ENCODE data around the gene INTS1. TPM values are rescaled to one million over a fixed set of nuclear protein-coding genes. Genes with fewer than 3 reads are reported as not detected.

INTS1 gene
- total RNA-seq, 1 donor from 2014 or later: 81.9 TPM

DNA sequence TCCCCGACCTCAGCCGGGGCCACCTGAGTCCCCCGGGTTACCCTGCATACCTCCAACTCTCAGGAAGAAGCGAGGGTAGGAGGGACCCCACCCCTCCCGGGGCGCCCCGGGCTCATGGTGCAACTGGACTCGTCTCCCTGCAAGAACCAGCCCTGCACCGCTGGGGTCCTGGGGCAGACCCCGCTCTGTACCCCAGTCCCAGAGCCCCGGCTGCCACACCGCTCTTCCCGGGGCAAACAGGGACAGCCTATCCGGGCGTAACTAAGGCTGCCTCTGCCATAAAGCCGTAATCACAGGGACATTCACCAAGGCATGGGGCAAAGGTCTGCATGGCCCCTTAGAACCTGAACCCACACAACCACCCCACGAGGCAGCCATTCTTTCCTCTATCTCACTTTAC lies 19.7 kb upstream of the INTS1 start:
- Histone ChIP-seq H3K27ac (ENCODE audit: low read depth, low read length) (no peak overlapping the region), H3K9ac (ENCODE audit: low read length) (no peak overlapping the region), H3K4me1 (ENCODE audit: insufficient read depth, low read length) (peaks cover 11% of the 10 kb centered on the region), H3K9me3 (ENCODE audit: insufficient read depth, low read depth, low read length) (peaks cover 2% of the 10 kb centered on the region), H2AFZ (ENCODE audit: low read depth, low read length) (no peak overlapping the region), H3K27me3 (ENCODE audit: insufficient read depth, low read length) (peaks cover 11% of the 10 kb centered on the region), H3K4me3 (ENCODE audit: insufficient read depth, low read depth, low read length) (no peak overlapping the region), H3K79me2 (ENCODE audit: insufficient read depth, low read length) (no peaks in the 10 kb centered on the region), H3K36me3 (ENCODE audit: insufficient read depth, low read length) (no peaks in the 10 kb centered on the region), H4K20me1 (ENCODE audit: insufficient read depth, low read length) (no peaks in the 10 kb centered on the region), H3K4me2 (ENCODE audit: low read length) (no peak overlapping the region)
- DNase-seq (ENCODE audit: low read depth) (no peak), FAIRE-seq (no peak)
- Mint-ChIP-seq H3K4me1 (ENCODE audit: low read depth, unreplicated experiment) (peaks cover 3% of the 10 kb centered on the region), H3K36me3 (ENCODE audit: low read depth, unreplicated experiment) (peaks cover 7% of the 10 kb centered on the region), H3K27ac (ENCODE audit: unreplicated experiment) (no peak overlapping the region), H3K27me3 (ENCODE audit: low read depth, unreplicated experiment) (peaks cover 14% of the 10 kb centered on the region), H3K4me3 (ENCODE audit: unreplicated experiment) (no peak overlapping the region), H3K9me3 (ENCODE audit: unreplicated experiment) (peaks cover 12% of the 10 kb centered on the region)
- TF ChIP-seq, protein P1, sequence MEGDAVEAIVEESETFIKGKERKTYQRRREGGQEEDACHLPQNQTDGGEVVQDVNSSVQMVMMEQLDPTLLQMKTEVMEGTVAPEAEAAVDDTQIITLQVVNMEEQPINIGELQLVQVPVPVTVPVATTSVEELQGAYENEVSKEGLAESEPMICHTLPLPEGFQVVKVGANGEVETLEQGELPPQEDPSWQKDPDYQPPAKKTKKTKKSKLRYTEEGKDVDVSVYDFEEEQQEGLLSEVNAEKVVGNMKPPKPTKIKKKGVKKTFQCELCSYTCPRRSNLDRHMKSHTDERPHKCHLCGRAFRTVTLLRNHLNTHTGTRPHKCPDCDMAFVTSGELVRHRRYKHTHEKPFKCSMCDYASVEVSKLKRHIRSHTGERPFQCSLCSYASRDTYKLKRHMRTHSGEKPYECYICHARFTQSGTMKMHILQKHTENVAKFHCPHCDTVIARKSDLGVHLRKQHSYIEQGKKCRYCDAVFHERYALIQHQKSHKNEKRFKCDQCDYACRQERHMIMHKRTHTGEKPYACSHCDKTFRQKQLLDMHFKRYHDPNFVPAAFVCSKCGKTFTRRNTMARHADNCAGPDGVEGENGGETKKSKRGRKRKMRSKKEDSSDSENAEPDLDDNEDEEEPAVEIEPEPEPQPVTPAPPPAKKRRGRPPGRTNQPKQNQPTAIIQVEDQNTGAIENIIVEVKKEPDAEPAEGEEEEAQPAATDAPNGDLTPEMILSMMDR (IDR thresholded peaks at IDR 0.05; ENCODE audit: insufficient read depth, low read depth, low read length): no peak
- TF ChIP-seq EZH2 (IDR thresholded peaks at IDR 0.05; ENCODE audit: insufficient read depth, low read length): no peak

DNA sequence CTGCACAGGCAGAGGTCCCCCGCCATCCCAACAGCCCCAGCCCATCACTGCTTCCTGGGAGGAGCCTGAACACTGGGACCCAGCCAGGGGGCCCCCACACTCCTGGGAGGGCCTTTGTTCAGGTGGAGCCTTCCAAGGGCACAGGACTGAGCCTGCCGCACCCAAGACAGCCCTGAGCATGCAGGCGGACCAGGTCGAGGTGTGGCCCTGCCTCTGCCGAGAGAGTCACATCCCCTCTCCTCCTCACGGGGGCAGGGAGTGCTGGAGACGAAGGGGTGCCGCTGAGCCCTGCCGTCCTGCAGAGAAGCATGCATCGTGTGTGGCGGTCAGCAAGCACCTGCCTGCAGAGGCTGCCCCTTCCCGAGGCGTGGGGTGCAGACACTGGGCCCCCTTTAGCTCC lies 19.0 kb upstream of the INTS1 start:
- no peaks in the 10 kb centered on the region for H4K20me1 ChIP-seq (ENCODE audit: insufficient read depth, low read length)
- no peak overlapping the region for H3K4me2 ChIP-seq (ENCODE audit: low read length)
- peaks cover 5% of the 10 kb centered on the region for H3K9me3 ChIP-seq (ENCODE audit: insufficient read depth, low read depth, low read length)
- Mint-ChIP-seq H3K4me3 (ENCODE audit: unreplicated experiment) (no peak overlapping the region), H3K27me3 (ENCODE audit: low read depth, unreplicated experiment) (peaks cover 14% of the 10 kb centered on the region), H3K36me3 (ENCODE audit: low read depth, unreplicated experiment) (peaks cover 7% of the 10 kb centered on the region), H3K9me3 (ENCODE audit: unreplicated experiment) (peaks cover 12% of the 10 kb centered on the region), H3K4me1 (ENCODE audit: low read depth, unreplicated experiment) (peaks cover 3% of the 10 kb centered on the region), H3K27ac (ENCODE audit: unreplicated experiment) (no peak overlapping the region)
- no peak overlapping the region for H3K9ac ChIP-seq (ENCODE audit: low read length)
- peaks cover 11% of the 10 kb centered on the region for H3K4me1 ChIP-seq (ENCODE audit: insufficient read depth, low read length)
- peaks cover 11% of the 10 kb centered on the region for H3K27me3 ChIP-seq (ENCODE audit: insufficient read depth, low read length)
- no peaks in the 10 kb centered on the region for H3K36me3 ChIP-seq (ENCODE audit: insufficient read depth, low read length)
- TF ChIP-seq, protein P1 (IDR thresholded peaks at IDR 0.05; ENCODE audit: insufficient read depth, low read depth, low read length): no peak
- no peak for TF ChIP-seq EZH2 (IDR thresholded peaks at IDR 0.05; ENCODE audit: insufficient read depth, low read length)
- no peak for DNase-seq (ENCODE audit: low read depth)
- no peaks in the 10 kb centered on the region for H3K79me2 ChIP-seq (ENCODE audit: insufficient read depth, low read length)
- no peak for FAIRE-seq
- no peak overlapping the region for H2AFZ ChIP-seq (ENCODE audit: low read depth, low read length)
- no peak overlapping the region for H3K4me3 ChIP-seq (ENCODE audit: insufficient read depth, low read depth, low read length)
- H3K27ac ChIP-seq (ENCODE audit: low read depth, low read length): no peak overlapping the region

DNA sequence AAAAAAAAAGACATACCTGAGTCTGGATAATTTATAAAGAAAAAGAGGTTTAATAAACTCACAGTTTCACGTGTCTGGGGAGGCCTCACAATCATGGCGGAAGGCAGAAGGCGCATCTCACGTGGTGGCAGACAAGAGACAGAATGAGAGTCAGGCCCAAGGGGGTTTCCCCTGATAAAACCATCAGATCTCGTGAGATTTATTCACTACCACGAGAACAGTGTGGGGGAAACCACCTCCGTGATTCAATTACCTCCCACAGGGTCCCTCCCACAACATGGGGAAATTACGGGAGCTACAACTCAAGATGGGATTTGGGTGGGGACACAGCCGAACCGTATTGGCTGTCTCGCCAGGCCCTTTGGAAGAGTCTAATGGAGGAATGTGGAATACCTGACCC lies 17.3 kb upstream of the INTS1 start:
- Histone ChIP-seq H3K4me1 (ENCODE audit: insufficient read depth, low read length) (peaks cover 13% of the 10 kb centered on the region), H3K27me3 (ENCODE audit: insufficient read depth, low read length) (peaks cover 5% of the 10 kb centered on the region), H3K9me3 (ENCODE audit: insufficient read depth, low read depth, low read length) (peaks cover 5% of the 10 kb centered on the region), H3K27ac (ENCODE audit: low read depth, low read length) (no peak overlapping the region), H4K20me1 (ENCODE audit: insufficient read depth, low read length) (no peaks in the 10 kb centered on the region), H2AFZ (ENCODE audit: low read depth, low read length) (no peak overlapping the region), H3K36me3 (ENCODE audit: insufficient read depth, low read length) (no peaks in the 10 kb centered on the region), H3K4me2 (ENCODE audit: low read length) (no peak overlapping the region), H3K9ac (ENCODE audit: low read length) (no peak overlapping the region), H3K79me2 (ENCODE audit: insufficient read depth, low read length) (no peaks in the 10 kb centered on the region), H3K4me3 (ENCODE audit: insufficient read depth, low read depth, low read length) (no peak overlapping the region)
- Mint-ChIP-seq H3K9me3 (ENCODE audit: unreplicated experiment) (peaks cover 12% of the 10 kb centered on the region), H3K27ac (ENCODE audit: unreplicated experiment) (no peak overlapping the region), H3K27me3 (ENCODE audit: low read depth, unreplicated experiment) (peaks cover 9% of the 10 kb centered on the region), H3K4me3 (ENCODE audit: unreplicated experiment) (no peak overlapping the region), H3K4me1 (ENCODE audit: low read depth, unreplicated experiment) (peaks cover 3% of the 10 kb centered on the region), H3K36me3 (ENCODE audit: low read depth, unreplicated experiment) (peaks cover 7% of the 10 kb centered on the region)
- FAIRE-seq (no peak), DNase-seq (ENCODE audit: low read depth) (no peak)
- TF ChIP-seq, protein P1 (IDR thresholded peaks at IDR 0.05; ENCODE audit: insufficient read depth, low read depth, low read length): no peak
- no peak for TF ChIP-seq EZH2 (IDR thresholded peaks at IDR 0.05; ENCODE audit: insufficient read depth, low read length)
